Kidney capillary endothelial cell (primary cell): ENCODE data around the gene LRP1.

Experiments used
- DNase-seq: peaks from one replicate; pipeline ENCODE4 v3.0.0-alpha.2; 2018; ENCODE audit warnings: low spot score

The LRP1 gene

DNA sequence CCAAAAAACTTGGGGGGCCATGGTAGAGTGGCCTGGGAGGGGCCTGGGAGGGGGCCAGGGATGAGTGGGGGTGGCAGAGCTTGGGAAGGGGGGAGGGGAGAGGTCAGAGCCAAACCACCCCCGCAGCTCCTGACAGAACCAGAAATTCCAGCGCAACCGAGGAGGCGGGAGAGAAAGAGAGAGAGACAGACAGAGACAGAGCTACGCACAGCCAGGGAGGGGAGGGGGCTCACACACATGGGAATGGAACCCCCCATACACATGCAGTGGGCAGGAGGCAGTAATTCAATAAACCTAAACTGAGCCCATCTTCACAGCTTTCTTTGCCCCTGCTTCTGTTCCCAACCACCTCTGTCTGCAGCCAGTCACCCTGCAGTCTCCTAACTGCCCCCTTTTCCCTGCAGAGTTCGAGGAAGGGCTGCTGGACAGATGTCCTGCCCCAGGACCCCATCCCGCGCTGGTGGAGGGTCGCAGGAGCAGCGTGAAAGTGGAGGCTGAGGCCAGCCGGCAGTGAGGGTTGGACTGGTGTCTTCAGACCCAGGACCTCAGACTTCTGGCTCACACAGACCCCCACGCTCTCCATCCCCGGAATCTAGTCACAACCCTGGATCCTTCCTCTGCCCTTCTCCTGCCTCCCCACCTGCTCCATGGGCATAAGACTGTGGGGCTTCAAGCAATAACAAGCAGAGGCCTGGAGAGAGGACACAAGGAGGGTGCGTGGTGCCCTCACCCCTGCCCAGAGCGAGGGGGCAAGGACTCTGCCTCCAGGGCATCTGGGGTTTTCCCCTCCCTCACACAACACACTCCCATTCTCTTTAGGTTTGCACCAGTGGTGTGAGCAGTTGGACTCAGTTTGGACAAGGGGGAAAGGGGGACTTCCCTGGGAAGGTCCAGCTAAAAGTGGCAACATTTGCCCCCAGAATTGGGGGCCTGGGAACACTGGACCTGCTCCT is 33.8 kb upstream of the LRP1 start:
- no peak for DNase-seq

DNA sequence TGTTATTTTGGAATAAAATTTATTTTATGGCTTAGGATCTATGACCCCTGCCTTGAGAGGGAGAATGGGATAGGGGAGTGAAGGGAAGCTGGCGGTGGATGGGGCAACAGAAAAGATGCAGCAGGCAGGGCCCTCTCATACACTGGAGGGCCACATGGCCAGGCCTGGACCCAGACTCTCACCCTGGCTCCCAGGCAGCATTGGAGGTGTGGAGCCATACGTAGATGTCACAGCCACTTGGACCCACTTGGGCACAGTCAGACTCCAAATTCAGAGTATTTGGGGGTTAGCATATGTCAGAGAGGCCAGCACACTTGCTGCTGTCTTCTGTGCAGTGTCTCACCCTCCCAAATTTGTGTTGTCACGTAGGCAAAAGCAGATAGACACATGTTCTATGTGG is 32.8 kb upstream of the LRP1 start:
- DNase-seq, result no peak

DNA sequence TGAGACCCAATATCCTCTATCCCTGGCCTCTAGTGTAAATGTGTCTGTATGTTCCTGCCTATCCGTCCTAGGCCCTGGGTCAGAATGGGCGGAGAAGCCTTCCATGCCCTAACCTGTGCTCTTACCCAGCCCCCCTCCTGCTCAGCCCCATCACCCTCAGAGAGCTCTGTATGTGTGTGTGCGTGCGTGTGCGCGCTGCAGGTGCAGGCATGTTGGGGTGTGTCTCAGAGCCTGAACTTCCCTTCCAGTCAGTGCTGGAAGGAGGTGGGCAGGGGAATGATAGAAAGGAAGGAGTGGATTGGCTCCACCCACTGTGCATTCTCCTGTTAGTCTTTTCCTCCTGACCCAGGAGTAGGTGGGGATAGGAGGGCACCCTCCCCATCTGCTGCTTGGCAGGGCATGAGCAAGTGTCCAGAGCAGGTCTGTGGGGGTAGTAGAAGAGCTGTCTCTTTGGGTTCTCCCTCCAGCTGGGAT is 32.1 kb upstream of the LRP1 start:
- DNase-seq, result no peak

DNA sequence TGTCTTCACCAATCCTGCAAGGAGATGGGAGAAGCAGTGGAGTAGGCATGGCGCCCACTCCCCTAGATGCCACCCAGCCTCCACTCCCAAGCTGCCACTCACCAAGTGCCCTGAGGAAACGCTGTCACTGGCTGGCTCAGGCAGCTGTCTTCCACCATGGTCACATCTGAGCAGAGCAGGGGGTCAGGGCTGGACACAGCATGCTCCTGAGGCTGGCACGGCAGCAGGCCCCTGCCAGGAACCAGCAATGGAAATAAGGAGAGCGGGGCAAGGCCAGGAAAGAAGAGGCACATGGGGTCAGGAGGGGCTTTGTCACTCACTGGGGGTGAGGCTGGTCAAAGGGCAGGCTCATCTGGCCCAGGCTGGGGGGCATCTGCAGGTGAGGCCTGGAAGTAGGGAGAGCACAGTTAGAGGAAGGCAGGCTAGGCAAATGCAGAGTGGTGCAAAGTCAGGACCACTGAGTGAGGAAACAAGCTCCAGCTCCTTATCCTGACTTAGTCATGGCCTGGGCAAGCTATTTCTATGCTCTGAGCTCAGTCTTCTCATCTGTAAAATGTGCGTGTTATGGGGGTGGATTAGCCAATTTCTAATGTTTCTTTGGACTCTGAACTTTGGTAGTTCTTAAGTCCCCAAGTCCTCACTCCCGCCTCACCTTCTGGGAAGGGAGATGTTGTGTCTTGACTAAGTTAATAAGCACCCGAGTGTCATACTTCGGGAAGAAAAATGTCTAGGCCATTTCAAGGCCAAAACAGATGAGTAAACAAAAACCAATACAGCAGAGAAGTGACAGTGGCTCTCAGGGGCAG is 31.3 kb upstream of the LRP1 start:
- DNase-seq, result no peak

DNA sequence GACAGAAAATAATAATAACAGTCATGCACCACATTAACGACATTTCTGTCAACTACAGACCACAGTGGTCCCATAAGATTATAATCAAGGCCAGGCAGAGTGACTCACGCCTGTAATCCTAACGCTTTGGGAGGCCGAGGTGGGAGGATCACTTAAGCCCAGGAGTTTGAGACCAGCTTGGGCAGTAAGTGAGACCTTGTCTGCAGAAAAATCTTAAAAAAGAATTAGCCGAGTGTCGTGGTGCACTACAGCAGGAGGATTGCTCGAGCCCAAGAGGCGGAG is 30.8 kb upstream of the LRP1 start:
- DNase-seq, result no peak

DNA sequence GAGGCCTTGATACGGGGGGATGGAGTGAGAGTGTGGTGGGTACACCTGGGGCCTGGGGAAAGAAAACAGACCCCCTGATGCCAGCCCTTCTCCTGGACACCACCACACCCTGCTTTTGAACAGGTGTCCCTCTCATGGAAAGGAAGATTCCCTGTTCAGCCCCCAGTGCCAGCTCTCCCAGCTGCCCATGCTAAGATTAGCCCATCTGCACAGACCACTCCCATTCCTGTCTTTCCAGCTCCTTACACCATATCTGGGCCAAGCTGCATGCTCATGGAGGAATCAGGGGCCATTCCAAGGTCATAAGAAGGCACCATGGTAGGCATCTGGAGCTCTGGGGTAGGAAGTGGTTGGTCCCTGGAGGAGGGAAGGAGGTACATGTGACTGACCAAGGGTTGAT is 29.7 kb upstream of the LRP1 start:
- DNase-seq, result no peak

DNA sequence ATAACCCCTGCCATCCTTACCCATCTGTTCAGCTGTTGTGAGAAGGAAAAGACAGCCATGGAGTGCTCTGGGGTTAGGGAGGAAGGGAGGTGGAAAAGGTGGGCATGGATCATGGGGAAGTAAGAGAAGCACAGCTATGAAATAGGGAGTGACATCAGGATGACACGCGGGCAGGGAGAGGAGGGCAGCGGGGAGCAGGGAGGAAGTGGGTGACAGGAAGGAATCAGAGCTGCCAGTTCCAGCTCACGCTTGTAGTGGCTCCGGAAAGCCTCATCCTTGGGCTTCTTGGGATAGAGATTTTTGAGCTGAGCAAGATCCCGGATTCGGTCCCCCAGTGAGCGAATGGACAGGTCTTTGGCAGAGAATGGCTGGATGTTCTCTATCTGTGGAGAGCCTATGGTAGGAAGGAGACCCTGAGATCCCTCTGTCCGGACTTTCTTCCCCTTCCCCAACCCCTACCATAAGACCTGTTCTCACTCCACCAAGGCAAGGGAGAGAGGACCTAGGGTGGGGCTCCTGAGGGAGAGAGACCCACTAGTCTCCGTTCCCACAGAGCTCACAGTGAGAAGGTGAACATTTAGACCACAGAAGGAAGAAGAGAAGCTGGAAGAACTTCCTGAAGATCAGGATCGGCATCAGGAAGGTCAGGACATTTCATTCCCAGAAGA is 29.1 kb upstream of the LRP1 start:
- DNase-seq, result no peak

DNA sequence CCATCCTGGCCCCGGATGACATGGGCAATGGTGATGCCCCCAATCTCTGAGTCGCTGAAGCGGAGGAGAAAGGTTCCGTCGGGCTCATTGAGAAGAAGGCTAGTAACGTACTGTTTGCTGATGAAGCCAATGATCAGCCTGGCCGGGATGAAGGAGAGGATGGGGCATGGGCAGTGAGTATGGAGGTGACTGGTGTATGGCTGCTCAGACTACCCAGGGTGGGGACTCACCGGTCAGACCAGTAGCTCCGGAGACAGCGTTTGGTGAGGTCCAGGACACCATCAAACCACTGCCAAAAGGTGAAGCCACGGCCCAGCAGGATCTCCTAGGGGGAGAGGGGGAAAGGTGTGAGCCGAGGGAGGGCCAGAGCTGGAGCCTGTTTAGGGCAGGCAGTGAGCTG is 28.5 kb upstream of the LRP1 start:
- DNase-seq, result no peak

DNA sequence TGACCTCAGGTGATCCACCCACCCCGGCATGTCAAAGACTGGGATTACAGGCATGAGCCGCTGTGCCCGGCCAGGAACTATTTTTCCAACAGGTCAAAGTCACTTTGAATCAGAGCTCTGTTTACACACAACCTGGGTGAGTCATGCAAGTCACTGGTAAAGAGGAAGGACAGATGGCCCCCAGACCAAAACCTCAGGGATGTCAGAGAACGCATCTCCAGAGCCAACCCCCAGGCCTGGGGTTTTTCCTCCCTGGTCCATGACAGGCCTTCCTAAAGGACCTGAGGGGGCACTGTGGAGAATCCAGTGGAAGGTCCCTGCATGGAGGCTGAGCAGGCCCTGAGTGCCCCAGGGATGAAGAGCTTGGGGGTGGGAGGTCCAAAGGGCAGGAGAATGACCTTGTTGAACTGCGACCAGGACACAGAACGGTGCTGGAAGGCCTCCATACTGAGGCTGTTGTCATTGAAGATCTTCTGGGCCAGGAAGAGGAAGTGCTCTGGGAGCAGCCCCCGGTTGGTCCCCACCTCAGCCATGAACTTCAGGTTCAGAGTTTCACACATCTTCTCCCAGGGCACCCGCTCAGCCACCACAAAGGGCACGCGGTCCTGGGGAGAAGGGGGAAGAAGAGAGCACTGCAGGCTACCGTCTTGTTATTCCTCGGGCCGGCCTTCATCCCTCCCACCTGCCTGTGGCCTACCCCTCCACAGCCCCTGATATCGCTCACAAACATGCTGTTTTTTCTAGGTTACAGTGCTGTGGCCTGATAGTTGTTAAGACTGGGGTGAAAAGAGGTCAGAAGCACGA is 26.2 kb upstream of the LRP1 start:
- DNase-seq, result no peak

DNA sequence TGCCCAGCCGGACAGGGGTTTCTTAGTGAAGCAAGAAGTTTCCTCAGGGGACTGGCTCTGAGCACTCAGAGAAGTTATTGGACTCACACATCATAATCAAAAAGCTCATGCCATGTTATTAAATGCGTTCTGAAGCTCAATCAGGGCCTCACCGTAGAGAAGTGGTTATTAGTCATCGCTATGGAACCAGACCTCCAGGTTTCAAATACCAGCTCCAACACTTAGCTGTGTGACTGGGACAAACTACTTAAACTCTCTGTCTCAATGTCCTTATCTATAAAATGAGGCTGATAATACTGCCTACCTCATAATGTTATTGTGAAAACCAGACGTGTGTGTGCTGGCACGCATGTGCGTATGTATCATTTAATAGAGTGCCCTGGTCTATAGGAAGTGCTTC is 24.4 kb upstream of the LRP1 start:
- DNase-seq, result no peak

DNA sequence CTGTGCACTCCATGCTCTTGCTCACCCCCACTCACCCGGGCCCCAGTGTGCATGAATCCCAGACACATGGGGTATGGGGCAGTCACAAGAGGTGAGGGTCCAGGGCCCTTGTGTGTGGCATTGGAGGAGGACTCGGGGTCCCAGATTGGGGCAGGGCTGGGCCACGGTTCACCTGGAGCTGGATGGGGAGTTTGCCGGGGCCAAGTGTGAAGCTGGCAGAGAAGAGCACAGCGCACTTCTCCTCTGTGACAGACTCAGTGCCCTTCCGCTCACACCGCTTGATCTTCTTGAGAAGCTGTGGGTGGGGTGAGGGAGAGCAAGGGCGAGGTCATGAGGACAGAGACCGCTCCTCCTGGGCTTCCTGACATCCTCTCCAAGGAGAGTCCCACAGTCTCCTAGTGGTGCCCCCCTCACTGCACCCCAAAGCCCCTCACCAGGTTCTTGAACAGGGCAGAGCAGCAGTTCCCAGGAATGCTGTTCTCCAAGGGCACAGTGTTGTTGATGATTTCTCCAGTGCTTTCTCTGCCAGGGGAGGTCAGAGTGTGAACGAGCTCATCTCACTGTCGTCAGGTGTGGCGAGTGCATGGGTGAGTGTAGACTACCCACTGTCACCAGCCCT is 23.9 kb upstream of the LRP1 start:
- no peak for DNase-seq

DNA sequence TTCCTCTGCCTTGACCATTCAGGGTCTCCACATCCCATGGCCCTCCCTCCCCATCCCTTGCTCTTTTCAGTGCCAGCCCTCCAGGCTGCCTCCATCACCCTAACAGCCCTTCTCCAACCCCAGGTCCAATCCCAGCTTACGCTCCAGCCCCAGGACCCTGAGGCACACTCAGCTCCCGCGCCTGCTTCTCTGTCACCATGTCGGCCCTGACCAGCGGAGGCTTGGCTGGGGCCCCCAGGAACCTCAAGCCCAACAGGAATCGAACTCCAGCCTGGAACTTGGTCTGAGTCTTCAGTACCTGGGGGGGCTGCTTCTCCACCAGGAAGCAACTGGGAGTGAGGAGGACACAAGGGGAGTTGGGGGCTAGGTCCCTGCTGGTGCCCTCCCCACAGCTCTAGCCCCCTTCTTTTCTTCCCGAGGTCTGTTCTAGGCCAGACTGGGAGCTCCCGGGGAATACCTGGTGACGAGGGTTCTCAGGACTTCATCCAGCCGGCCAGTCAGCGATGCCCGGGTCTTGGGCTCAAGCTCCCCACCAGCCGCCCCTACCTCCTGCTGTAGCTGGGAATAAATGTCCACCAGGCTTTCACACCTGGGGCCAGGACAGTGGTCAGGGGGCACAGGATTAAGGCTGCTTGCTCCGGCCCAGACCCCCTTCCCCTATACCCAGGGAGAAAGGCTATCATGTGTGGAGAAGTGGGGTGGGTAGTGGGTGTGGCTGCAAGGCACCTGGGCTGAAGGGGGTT is 23.1 kb upstream of the LRP1 start:
- no peak for DNase-seq

DNA sequence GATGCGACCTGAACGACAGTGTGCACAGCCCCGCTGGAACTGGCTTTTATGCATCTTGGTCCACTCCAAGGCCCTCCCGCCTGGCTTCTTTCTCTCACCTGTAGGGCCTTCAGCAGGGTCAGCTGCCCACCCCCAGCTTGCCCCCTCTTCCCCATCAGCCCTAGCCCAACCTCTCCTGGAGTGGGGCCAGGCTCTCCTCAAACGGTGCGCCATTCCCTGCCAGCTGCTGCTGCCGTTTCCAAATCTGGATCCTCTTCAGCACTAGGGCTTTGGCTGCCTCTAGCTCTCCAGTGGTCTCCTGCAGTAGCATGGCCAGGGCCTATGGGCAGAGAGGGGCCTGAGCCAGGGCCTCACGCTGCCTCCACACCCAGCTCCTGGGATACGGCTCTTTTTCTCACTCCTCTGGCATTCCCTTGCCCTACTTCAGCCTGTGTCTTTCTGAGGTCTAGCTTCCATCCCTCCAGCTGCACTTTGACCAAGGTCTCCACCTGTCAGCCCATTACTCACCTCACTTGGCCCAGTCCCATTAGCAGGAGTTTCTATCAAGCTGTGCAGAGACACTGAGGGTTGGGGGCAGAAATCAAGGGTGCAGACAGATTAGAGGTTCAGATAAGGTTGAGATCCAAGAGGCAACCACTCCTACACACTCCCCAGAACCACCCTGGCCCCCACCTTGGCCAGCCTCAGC is 22.1 kb upstream of the LRP1 start:
- DNase-seq, result no peak

DNA sequence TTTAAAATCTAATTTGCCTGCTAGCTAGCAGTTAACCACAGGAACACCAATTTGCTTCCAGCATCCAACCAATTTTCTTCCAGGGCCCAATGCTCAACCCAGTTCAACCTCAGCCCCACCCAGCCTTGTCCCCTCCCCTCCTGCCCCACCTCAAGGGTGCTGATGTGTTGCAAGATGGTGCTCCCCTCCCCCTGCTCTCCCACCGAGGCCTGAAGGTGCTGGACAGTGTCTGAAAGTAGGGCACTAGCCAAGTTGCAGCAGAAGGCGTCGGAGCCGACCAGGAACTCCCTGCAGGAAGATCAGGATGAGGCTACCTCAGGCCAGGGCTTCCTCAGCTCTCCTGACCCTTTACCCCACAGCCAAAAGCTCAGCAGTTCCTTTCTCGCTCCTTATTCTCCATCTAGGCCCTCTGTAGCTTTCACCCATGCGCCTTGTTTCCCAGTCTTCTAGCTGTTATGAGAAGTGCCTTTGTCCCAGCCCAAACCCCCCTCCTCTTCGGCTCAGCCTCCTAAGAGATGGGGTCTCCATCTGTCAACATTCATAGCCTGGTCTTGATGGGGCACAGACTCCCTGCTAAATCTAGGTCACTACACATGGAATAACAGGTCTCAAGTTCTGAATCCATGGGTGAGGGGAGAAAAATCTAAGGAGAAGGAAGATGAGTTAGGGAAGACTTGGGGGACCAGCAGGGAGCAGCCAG is 20.7 kb upstream of the LRP1 start:
- no peak for DNase-seq

DNA sequence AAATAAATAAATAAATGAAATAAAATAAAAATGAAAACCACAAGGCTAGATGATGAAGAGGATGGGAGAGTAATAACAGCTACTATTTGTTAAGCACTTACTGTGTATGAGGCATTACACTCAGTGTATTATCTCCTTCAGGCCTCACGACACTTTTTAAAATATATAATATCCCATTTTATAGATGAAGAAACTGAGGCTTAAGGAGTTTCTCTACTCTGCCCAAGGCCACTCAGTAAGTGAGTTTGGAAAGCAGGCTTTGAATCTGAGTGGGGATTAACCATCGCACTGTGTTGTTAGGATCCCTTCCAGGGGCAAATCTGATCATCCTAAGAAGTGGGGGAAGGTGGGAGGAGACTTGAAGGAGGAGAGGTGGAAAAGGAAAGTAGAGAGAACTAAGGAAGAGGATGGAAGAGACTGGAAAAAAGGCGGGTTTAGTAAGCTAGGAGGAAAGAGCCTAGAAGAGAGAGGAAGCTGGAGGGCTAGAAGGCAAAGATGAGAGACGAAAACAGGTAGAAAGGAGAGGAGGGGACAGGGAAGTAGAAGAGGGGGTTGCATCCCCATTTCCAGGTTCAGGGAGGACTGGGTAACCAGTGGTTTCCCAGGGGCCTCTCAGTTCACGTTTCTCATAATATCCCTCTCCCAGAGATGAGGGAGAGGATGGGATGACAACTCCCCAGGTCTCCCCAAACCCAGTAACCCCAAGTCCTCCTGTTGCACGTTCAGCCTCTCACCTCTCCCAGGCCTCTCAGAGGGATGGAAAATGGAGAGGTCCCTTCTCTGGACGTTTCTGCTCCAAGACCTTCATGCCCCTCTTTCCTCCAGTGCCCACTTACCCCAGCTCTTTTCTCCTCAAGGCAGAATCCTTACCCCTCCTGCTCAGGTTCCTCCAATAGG is 18.8 kb upstream of the LRP1 start:
- no peak for DNase-seq

DNA sequence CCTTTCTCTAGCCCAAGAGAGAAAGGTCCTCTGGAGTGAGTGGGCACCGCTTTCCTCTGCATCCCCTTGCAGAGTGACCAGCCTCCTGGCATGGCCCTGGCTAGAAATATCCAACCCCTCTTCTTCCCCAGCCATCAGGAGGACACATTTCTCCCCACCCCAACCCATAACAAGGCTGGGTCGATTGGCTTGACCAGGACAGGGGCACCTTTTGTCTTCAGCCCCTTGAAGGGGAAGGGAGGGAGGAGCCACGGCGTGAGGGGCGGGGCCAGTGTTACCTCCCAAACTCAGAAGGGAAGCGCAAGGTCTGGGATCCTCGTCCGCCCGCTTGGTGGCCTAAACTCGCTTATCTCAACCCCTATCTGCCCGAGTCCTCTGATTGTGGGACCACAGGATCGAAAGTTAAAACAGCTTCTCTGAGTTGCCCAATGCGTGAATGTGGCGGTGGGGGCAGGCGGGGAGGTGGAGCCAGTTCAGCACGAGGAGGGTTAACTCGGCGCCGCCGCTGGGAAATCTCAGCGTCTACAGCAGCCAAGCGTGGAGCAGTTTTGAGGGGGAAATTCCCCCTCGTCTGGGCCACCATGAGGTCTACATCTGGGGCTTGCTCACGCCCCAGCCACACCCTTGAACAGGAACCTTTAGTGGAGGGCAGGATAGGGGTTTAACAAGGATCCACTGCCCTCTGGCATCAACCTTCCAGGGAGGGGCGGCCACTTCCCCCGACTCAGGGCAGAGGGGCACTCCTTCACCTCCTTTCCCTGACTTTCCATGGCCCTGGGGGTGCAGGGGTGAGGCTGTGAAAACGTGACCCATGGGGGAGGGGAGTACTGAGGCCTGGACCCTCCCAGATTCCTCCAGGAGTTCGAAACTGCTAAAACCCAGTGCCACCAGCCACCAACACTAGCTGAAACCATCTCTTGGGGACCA is 17.9 kb upstream of the LRP1 start:
- DNase-seq, result no peak

DNA sequence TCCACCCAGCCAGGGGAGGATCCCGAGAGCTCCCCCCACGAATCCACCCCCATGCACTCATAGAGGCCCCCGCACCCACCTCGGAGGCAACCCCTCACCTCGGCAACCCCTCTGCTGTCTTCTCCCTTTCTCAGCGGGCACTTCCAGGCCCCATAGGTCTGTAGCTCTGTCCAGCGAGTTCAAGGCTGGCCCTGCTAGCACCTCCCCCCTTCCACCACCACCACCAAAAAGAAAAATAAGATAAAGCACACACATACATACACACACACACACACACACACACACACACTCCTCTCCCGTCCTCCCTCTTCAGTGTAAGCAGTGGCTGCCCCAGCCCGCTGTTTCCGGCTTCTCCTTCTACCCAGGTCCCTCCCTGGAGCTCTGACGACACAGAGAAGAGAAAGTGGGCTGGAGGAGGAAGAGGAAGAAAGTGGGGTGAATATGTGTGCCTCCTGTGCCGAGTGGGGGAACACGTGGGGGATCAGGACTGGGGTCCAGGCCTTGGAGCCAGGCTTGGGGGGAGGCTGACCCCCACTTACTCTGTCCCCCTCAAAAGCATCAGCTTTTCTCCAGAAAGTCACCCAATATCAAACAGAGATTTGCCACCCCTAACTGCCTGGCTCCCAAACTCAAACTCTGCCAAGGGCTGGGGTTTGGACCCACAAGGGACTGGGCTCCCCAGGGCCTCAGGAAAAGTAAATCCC is 17.1 kb upstream of the LRP1 start, which contains the start of gene STAT6:
TSS of gene STAT6 (minus strand) at position 332 of the 704 bp plus-strand sequence. CDS start 3,084 bp downstream, outside the sequence.
- peak; percentile 79 for DNase-seq
